T-helper 9 cell (primary cell): ENCODE data around the gene SFTPA2.
A peak's percentile ranks its signal among the peaks of the same experiment; 100 is the strongest.
"Not testable (repeated sequence)": the region's sequence is repeated elsewhere in the genome, so short reads cannot be mapped to it uniquely, and the experiment has no call there.

Source experiments
- DNase-seq: peaks from one replicate; pipeline ENCODE4 v3.0.0-alpha.2; 2020
- total RNA-seq, 2 donors: gene quantifications; one replicate each; lab custom pipeline; 2026; lab: John Stamatoyannopoulos, UW

SFTPA2 gene
- total RNA-seq: 0 reads per million in 2 donors

GRCh38 chr10:79560160-79560709, at the start of gene SFTPA2:
Gene SFTPA2 (minus strand): TSS chr10:79560407. CDS start chr10:79559483, 924 bp downstream.
- DNase-seq: no peak

GRCh38 chr10:79608505-79609375, 48.5 kb upstream of the SFTPA2 start:
- DNase-seq: peak; percentile 23

GRCh38 chr10:79605308-79605707, 45.1 kb upstream of the SFTPA2 start:
- DNase-seq: no peak

- DNase-seq: no peak
These were observed 44.1 kb upstream of the SFTPA2 start for GRCh38 chr10:79604294-79604693.

- no peak for DNase-seq
These were observed 42.7 kb upstream of the SFTPA2 start for GRCh38 chr10:79602953-79603352.

- DNase-seq: no peak
These were observed 41.7 kb upstream of the SFTPA2 start for GRCh38 chr10:79601939-79602338.

- not testable (repeated sequence) for DNase-seq
These were observed 39.4 kb upstream of the SFTPA2 start for GRCh38 chr10:79599644-79600043.

GRCh38 chr10:79595510-79595909, 35.3 kb upstream of the SFTPA2 start:
- no peak for DNase-seq

- DNase-seq: not testable (repeated sequence)
These were observed 34.4 kb upstream of the SFTPA2 start for GRCh38 chr10:79594565-79594964.

GRCh38 chr10:79593377-79593776, 33.2 kb upstream of the SFTPA2 start:
- no peak for DNase-seq

GRCh38 chr10:79588800-79589199, 28.6 kb upstream of the SFTPA2 start:
- no peak for DNase-seq

GRCh38 chr10:79586933-79587332, 26.7 kb upstream of the SFTPA2 start:
- DNase-seq: no peak

- DNase-seq: no peak
These were observed 25.8 kb upstream of the SFTPA2 start for GRCh38 chr10:79585870-79586527.

GRCh38 chr10:79583488-79584024, 23.3 kb upstream of the SFTPA2 start:
- no peak for DNase-seq

- not testable (repeated sequence) for DNase-seq
These were observed 22.7 kb upstream of the SFTPA2 start for GRCh38 chr10:79582954-79583353.

- DNase-seq: no peak
These were observed 21.9 kb upstream of the SFTPA2 start for GRCh38 chr10:79582096-79582495.

- no peak for DNase-seq
These were observed 20.8 kb upstream of the SFTPA2 start for GRCh38 chr10:79581044-79581443.

GRCh38 chr10:79579361-79579760, 19.2 kb upstream of the SFTPA2 start:
- DNase-seq: no peak

GRCh38 chr10:79570624-79571023, 10.4 kb upstream of the SFTPA2 start:
- DNase-seq: not testable (repeated sequence)

- no peak for DNase-seq
These were observed 3.2 kb upstream of the SFTPA2 start for GRCh38 chr10:79563426-79563825.

- peak; percentile 46 for DNase-seq
These were observed 2.0 kb upstream of the SFTPA2 start for GRCh38 chr10:79562135-79562756.

GRCh38 chr10:79561257-79561656, 1.1 kb upstream of the SFTPA2 start:
- no peak for DNase-seq

- DNase-seq: no peak
These were observed 481 bp downstream of the SFTPA2 start for GRCh38 chr10:79559726-79560125.
